H1 (cell line): ENCODE results near the gene USP8. TPM values are rescaled to one million over a fixed set of nuclear protein-coding genes. Genes with fewer than 3 reads are reported as not detected.

Experiments
- CTCF ChIA-PET: fragments of 300-600 bp; sonication (Branson Sonifier 250); formaldehyde crosslinking; loops from one replicate; lab custom pipeline; 2021; ENCODE audit not compliant: partially characterized antibody; lab: Charles Lee
- POLR2A ChIA-PET: fragments of 300-600 bp; sonication (Branson Sonifier 250); formaldehyde crosslinking; loops from one replicate; lab custom pipeline; 2021; ENCODE audit warnings: inconsistent platforms; ENCODE audit not compliant: partially characterized antibody; lab: Charles Lee
- DNase-seq, 2 experiments: peaks; one replicate each; pipeline versions ENCODE4 v3.0.0 to v3.0.0-alpha.2; 2010 to 2022; ENCODE audit warnings: low spot score in 2 of 2, low read depth in 1 of 2, mixed read lengths in 1 of 2
- FAIRE-seq: peaks from 2 replicates; lab custom pipeline; 2011; peaks lifted over from hg19 to GRCh38; lab: Jason Lieb, UNC
- H2AFZ ChIP-seq: 2 replicates; pipeline ENCODE4 v1.8.1; 2012; ENCODE audit warnings: low read length, inconsistent platforms
- H2AK5ac ChIP-seq: 2 replicates; pipeline ENCODE4 v1.6.1; 2013; ENCODE audit warnings: low read depth, low read length
- H2BK120ac ChIP-seq: replicated peaks from 2 replicates; pipeline ENCODE3; 2013; ENCODE audit warnings: low read depth, low read length, inconsistent platforms
- H2BK12ac ChIP-seq: 2 replicates; pipeline ENCODE4 v1.6.1; 2013; ENCODE audit warnings: low read depth, low read length
- H2BK15ac ChIP-seq: 2 replicates; pipeline ENCODE4 v1.6.1; 2013; ENCODE audit warnings: low read length
- H2BK20ac ChIP-seq: 2 replicates; pipeline ENCODE4 v1.6.1; 2013; ENCODE audit warnings: low read length
- H2BK5ac ChIP-seq: 2 replicates; pipeline ENCODE4 v1.6.1; 2013; ENCODE audit warnings: low read depth, low read length
- H3K14ac ChIP-seq: 2 replicates; pipeline ENCODE4 v1.6.1; 2013; ENCODE audit warnings: inconsistent platforms; ENCODE audit not compliant: insufficient read length
- H3K18ac ChIP-seq: 2 replicates; pipeline ENCODE4 v1.6.1; 2013; ENCODE audit warnings: low read length; ENCODE audit errors: extremely low read depth
- H3K23ac ChIP-seq: 2 replicates; pipeline ENCODE4 v1.6.1; 2013; ENCODE audit warnings: inconsistent platforms; ENCODE audit not compliant: insufficient read length
- H3K23me2 ChIP-seq: 2 replicates; pipeline ENCODE4 v1.6.1; 2013; ENCODE audit warnings: low read depth, low read length
- H3K27ac ChIP-seq: 2 replicates; pipeline ENCODE4 v1.6.1; 2011; ENCODE audit warnings: low read depth, low read length, inconsistent platforms
- H3K27me3 ChIP-seq, 4 experiments: replicated peaks in 1 of 4; 1 replicate in 1 of 4; 2 replicates in 3 of 4; pipeline versions ENCODE4 v1.6.1 to v1.8.1; 2011 to 2013; ENCODE audit warnings: low read length in 3 of 4, mild to moderate bottlenecking in 3 of 4, inconsistent platforms in 2 of 4, mixed read lengths in 2 of 4, moderate library complexity in 1 of 4; ENCODE audit not compliant: control insufficient read depth in 3 of 4, insufficient read depth in 3 of 4; ENCODE audit errors: extremely low read depth in 1 of 4
- H3K36me3 ChIP-seq, 4 experiments: 2 replicates each; pipeline versions ENCODE4 v1.6.1 to v1.8.1; 2011 to 2013; ENCODE audit warnings: mild to moderate bottlenecking in 4 of 4, low read length in 3 of 4, moderate library complexity in 2 of 4, control low read depth in 1 of 4, inconsistent platforms in 1 of 4; ENCODE audit not compliant: insufficient read depth in 4 of 4, control insufficient read depth in 2 of 4
- H3K4ac ChIP-seq: replicated peaks from 2 replicates; pipeline ENCODE3; 2013; ENCODE audit warnings: low read length, low read depth, mixed read lengths, inconsistent platforms; ENCODE audit not compliant: insufficient read length
- H3K4me1 ChIP-seq, 4 experiments: replicated peaks in 1 of 4; 1 replicate in 1 of 4; 2 replicates in 3 of 4; pipeline versions ENCODE4 v1.6.1 to v1.8.1; 2011 to 2013; ENCODE audit warnings: low read length in 3 of 4, inconsistent platforms in 2 of 4, mixed read lengths in 1 of 4; ENCODE audit not compliant: insufficient read depth in 4 of 4, control insufficient read depth in 3 of 4
- H3K4me2 ChIP-seq, 2 experiments: 2 replicates each; pipeline versions ENCODE4 v1.6.1 to v1.8.1; 2011 to 2013; ENCODE audit warnings: low read depth in 2 of 2, low read length in 2 of 2, control low read depth in 1 of 2, inconsistent platforms in 1 of 2, mild to moderate bottlenecking in 1 of 2; ENCODE audit not compliant: insufficient read depth in 1 of 2
- H3K4me3 ChIP-seq, 4 experiments: fragments of 200-600, 300-600 bp in 1 of 4; sonication (generic), shearing (Covaris generic), sonication (Bioruptor Twin) in 1 of 4; 2 replicates each; pipeline versions ENCODE4 v1.5.1 to v1.8.1; 2011 to 2016; ENCODE audit warnings: low read length in 4 of 4, low read depth in 3 of 4, control low read depth in 2 of 4, inconsistent platforms in 2 of 4, mild to moderate bottlenecking in 2 of 4, mixed read lengths in 1 of 4, moderate library complexity in 1 of 4; ENCODE audit not compliant: insufficient read depth in 2 of 4; ENCODE audit errors: extremely low read depth in 1 of 4
- H3K56ac ChIP-seq: replicated peaks from 2 replicates; pipeline ENCODE3; 2013; ENCODE audit warnings: low read depth, mild to moderate bottlenecking, mixed read lengths, low read length, inconsistent platforms; ENCODE audit not compliant: insufficient read length
- H3K79me1 ChIP-seq: 2 replicates; pipeline ENCODE4 v1.6.1; 2013; ENCODE audit warnings: low read depth, low read length, control low read depth
- H3K79me2 ChIP-seq, 2 experiments: 2 replicates each; pipeline versions ENCODE4 v1.6.1 to v1.8.1; 2012 to 2013; ENCODE audit warnings: low read length in 2 of 2, mild to moderate bottlenecking in 2 of 2, inconsistent platforms in 1 of 2; ENCODE audit not compliant: insufficient read depth in 2 of 2, control insufficient read depth in 1 of 2
- H3K9ac ChIP-seq, 4 experiments: replicated peaks in 1 of 4; 1 replicate in 1 of 4; 2 replicates in 3 of 4; pipeline versions ENCODE4 v1.6.1 to v1.8.1; 2011 to 2013; ENCODE audit warnings: low read depth in 3 of 4, low read length in 3 of 4, control low read depth in 2 of 4, mild to moderate bottlenecking in 2 of 4, moderate library complexity in 2 of 4, inconsistent platforms in 1 of 4; ENCODE audit errors: extremely low read depth in 1 of 4
- H3K9me3 ChIP-seq, 2 experiments: 2 replicates each; pipeline versions ENCODE4 v1.6.1 to v1.8.1; 2012 to 2013; ENCODE audit warnings: mild to moderate bottlenecking in 2 of 2, moderate library complexity in 2 of 2, control low read depth in 1 of 2, inconsistent platforms in 1 of 2, low read depth in 1 of 2, low read length in 1 of 2, mixed read lengths in 1 of 2; ENCODE audit not compliant: insufficient read depth in 2 of 2
- H4K20me1 ChIP-seq, 2 experiments: replicated peaks in 1 of 2; 2 replicates each; pipeline versions ENCODE3 to v1.8.1; 2011 to 2013; ENCODE audit warnings: inconsistent platforms in 2 of 2, low read length in 2 of 2, mild to moderate bottlenecking in 1 of 2; ENCODE audit not compliant: insufficient read depth in 2 of 2, control insufficient read depth in 1 of 2
- H4K5ac ChIP-seq: 2 replicates; pipeline ENCODE4 v1.6.1; 2013; ENCODE audit warnings: low read length, low read depth, mixed read lengths, inconsistent platforms; ENCODE audit not compliant: insufficient read length
- H4K8ac ChIP-seq: 2 replicates; pipeline ENCODE4 v1.8.0; 2013; ENCODE audit warnings: mild to moderate bottlenecking, moderate library complexity, low read length, inconsistent platforms; ENCODE audit not compliant: insufficient read depth; ENCODE audit errors: extremely low read depth
- H4K91ac ChIP-seq: replicated peaks from 2 replicates; pipeline ENCODE3; 2013; ENCODE audit warnings: low read length, mixed read lengths, inconsistent platforms; ENCODE audit not compliant: insufficient read length
- PHF8 ChIP-seq: fragments of 200-600 bp; sonication (generic); conservative IDR thresholded peaks from 2 replicates; pipeline ENCODE4 v1.7.1; 2012; ENCODE audit warnings: low read depth, mild to moderate bottlenecking, inconsistent platforms, low read length, moderate library complexity
- SIN3A ChIP-seq, 2 experiments: IDR thresholded peaks in 1 of 2; conservative IDR thresholded peaks in 1 of 2; 2 replicates each; pipeline ENCODE4 v1.6.1; 2011 to 2012; ENCODE audit warnings: low read length in 2 of 2, improper control_type of control experiment in 1 of 2, low read depth in 1 of 2, mild to moderate bottlenecking in 1 of 2
- WGBS, 2 experiments: shearing (Covaris generic) in 1 of 2; methylation state at CpG; one replicate each; pipeline versions ENCODE4 v1.1.6 to v1.1.7; 2013 to 2015; ENCODE audit warnings: low lambda C conversion rate in 2 of 2, mixed read lengths in 2 of 2, inconsistent platforms in 1 of 2, low coverage in 1 of 2, missing lambda C conversion rate in 1 of 2; ENCODE audit not compliant: insufficient replicate concordance in 2 of 2, insufficient coverage in 1 of 2, insufficient read length in 1 of 2; ENCODE audit errors: extremely low coverage in 1 of 2, missing lambda C conversion rate in 1 of 2; 5-methylcytosine and 5-hydroxymethylcytosine counted together
- polyA plus RNA-seq, 7 experiments: library from polyadenylated mRNA; depleted of rRNA in 3 of 7; stranded (reverse) in 5 of 7; unstranded in 2 of 7; fragments of >200 nt in 5 of 7; fragments of 200-250 nt in 2 of 7; gene quantifications; 1 replicate in 5 of 7; 2 replicates in 1 of 7; 4 replicates in 1 of 7; pipeline versions ENCODE4 v1.2.1 to v1.2.3, GENCODE V29; 2011 to 2013; ENCODE audit warnings: missing spikeins in 2 of 7, mixed read lengths in 2 of 7
- total RNA-seq: library from RNA; stranded (reverse); fragmentation: NEBNext Ultra II Directional; extraction: Animal tissue kit (Norgen Biotek cat#: 25700); gene quantifications from 2 replicates; pipeline ENCODE4 v1.2.1, GENCODE V29; 2021

Gene USP8
- total and polyA plus RNA-seq, 2 of the 8 experiments (the other 6 are each of a cell fraction or from before 2014, with no cell fraction given), result 19.9 to 66.2 TPM

GRCh38 chr15:50506121-50506520 lies 81.9 kb downstream of the USP8 start:
- Histone ChIP-seq H4K8ac (no peak overlapping the region), H3K23me2 (no peaks in the 10 kb centered on the region), H3K79me2 (no peaks in the 10 kb centered on the region), H3K14ac (no peak overlapping the region), H2BK12ac (no peak overlapping the region), H3K4me3 (no peak overlapping the region; a peak in 2 of 8 replicates), H3K9me3 (no peaks in the 10 kb centered on the region), H3K27me3 (no peaks in the 10 kb centered on the region), H3K56ac (no peak overlapping the region), H2AFZ (no peak overlapping the region), H3K79me1 (no peaks in the 10 kb centered on the region), H2BK120ac (no peak overlapping the region), H3K9ac (no peak overlapping the region), H3K18ac (no peak overlapping the region), H3K4ac (no peak overlapping the region), H2BK20ac (no peak overlapping the region), H4K91ac (no peak overlapping the region), H2BK15ac (no peak overlapping the region), H3K23ac (no peak overlapping the region), H2BK5ac (no peak overlapping the region), H4K5ac (no peak overlapping the region), H3K36me3 (no peaks in the 10 kb centered on the region), H3K27ac (no peak overlapping the region), H3K4me1 (peaks cover 0 to 3% (median 2%) of the 10 kb centered on the region in 4 experiments; a peak in 2 of 7 replicates), H4K20me1 (no peaks in the 10 kb centered on the region), H3K4me2 (no peak overlapping the region), H2AK5ac (no peak overlapping the region)
- WGBS, 2 experiments, result 71% methylated on average over 7 of the region's 8 CpGs; no CpG with 5 or more reads in 1 of the 2 experiments
- TF ChIP-seq SIN3A (conservative IDR thresholded peaks at IDR 0.05 in 1 of 2, IDR thresholded peaks at IDR 0.05 in 1 of 2; ENCODE audit: low read depth in 1 of 2, low read length in 2 of 2), result 0 out of 4 replicates have a peak, but pooled peaks of 1 of the 2 experiments have one; percentile 41
- TF ChIP-seq PHF8, result no peak
- CTCF ChIA-PET, result interaction anchor here (0.6 kb wide), 1 partner anchor 11 kb away, joined by 3 read pairs; no protein-coding TSS in a partner anchor
- no peak for FAIRE-seq
- DNase-seq, result peak in 1 of 2 experiments; percentile 62
- POLR2A ChIA-PET, result interaction anchor here (1.0 to 1.3 kb wide), 4 partner anchors 9 to 152 kb away, joined by 3 read pairs; partner anchors contain the start of gene GABPB1
